ENCODE data around the gene TPM4.

TPM4 gene

DNA sequence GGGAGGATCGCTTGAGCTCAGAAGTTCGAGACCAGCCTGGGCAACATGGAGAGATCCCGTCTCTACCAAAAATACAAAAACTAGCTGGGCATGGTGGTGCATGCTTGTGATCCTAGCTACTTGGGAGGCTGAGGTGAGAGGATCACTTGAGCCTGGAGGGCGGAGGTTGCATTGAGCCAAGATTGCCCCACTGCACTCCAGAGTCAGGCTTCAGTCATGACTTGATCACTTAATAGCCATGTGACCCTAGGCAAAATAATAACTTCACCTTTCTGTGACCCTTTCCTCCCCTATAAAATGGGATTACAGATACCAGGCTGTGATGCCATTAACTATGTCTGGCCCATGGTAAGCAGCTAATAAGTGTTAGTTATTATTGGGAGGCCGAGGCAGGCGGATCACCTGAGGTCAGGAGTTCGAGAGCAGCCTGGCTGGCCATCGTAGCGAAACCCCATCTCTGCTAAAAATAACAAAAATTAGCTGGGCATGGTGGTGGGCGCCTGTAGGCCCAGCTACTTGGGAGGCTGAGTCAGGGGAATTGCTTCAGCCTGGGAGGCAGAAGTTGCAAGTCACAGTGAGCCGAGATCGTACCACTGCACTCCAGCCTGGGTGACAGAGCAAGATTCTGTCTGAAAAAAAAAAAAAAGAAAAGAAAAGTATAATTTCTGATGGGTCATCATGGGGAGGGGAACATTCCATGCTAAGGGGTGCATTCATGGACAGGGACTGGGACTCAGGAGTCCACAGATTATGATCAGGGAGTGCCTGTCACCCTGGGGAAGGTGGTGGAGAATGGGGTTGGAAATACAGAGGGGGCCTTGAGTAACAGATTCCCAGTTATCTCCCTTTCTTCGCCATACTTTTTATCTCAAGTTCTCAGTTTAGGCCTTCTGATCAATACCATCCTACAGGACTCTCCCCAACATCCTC, 15.5 kb downstream of the TPM4 start:
- POLR2A ChIA-PET, result no interaction called here
- TF ChIP-seq, protein P1, sequence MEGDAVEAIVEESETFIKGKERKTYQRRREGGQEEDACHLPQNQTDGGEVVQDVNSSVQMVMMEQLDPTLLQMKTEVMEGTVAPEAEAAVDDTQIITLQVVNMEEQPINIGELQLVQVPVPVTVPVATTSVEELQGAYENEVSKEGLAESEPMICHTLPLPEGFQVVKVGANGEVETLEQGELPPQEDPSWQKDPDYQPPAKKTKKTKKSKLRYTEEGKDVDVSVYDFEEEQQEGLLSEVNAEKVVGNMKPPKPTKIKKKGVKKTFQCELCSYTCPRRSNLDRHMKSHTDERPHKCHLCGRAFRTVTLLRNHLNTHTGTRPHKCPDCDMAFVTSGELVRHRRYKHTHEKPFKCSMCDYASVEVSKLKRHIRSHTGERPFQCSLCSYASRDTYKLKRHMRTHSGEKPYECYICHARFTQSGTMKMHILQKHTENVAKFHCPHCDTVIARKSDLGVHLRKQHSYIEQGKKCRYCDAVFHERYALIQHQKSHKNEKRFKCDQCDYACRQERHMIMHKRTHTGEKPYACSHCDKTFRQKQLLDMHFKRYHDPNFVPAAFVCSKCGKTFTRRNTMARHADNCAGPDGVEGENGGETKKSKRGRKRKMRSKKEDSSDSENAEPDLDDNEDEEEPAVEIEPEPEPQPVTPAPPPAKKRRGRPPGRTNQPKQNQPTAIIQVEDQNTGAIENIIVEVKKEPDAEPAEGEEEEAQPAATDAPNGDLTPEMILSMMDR (IDR thresholded peaks at IDR 0.05; ENCODE audit: control extremely low read depth, extremely low read depth, low read depth, missing control alignments), result no peak
- CTCF ChIA-PET, result interaction anchor here (0.7 to 1.7 kb wide), 5 partner anchors 19 to 93 kb away, joined by 3 to 5 read pairs (median 4); partner anchors contain the start of gene FAM32A
- no peak for DNase-seq (ENCODE audit: extremely low spot score)

DNA sequence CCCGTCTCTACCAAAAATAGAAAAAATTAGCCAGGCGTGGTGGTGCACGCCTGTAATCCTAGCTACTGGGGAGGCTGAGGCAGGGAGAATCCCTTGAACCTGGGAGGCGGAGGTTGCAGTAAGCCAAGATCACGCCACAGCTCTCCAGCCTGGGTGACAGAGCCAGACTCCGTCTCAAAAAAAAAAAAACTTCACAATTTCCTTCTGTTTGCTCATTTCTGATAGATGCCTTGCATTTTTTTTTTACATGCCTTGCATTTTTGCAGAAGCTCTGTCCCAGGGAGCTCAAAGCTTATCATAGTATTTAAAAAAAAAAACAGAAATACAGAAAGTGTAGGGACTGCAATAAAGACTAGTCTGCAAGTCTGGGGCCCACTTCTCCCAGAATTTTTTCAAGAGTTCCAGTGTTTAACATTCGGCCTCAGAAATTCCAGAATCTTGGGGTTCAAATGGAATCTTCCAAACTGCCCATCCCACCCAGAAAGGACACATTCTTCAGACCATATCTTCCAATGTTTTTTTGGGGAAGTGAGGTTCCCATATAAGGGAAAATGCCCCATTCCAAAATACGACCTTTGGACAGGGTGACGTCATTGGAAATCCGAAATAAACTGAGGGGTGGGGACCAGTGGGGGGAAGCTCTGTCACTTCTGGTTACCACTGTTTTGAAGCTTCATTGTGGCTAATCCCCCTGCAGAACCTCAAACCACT, 18.2 kb downstream of the TPM4 start:
- ChIA-PET POLR2A (interaction anchor here (1.2 to 3.7 kb wide), 2 partner anchors 9 to 17 kb away, joined by 4 to 22 read pairs; partner anchors contain the start of gene RAB8A), CTCF (interaction anchor here (1.0 to 6.9 kb wide), 6 partner anchors 9 to 53 kb away, joined by 3 to 55 read pairs (median 6); partner anchors contain the start of gene RAB8A)
- DNase-seq (ENCODE audit: extremely low spot score), result no peak
- TF ChIP-seq, protein P1 (IDR thresholded peaks at IDR 0.05; ENCODE audit: control extremely low read depth, extremely low read depth, low read depth, missing control alignments), result no peak

DNA sequence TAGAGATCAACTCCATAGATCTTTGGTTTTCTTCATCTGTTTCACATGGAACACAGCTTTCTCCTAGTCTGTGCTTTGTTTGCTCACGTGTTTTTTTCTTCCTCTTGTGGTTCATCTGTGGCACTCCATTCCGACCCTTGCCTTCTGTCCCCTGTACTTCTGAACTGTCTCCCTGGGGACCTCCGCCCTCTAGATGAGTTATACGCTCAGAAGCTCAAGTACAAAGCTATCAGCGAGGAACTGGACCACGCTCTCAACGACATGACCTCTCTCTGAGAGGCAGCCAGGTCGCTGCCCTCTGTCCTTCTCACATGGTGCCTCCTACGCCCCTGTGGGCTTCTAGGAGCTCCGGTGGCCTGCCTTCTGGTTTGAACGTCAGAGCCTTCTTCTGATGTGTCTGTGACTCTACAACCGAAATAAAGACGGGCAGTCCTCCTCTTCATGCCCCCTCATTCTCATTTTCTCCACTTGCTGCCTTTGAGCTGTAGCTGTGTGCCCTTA, 18.8 kb downstream of the TPM4 start:
- ChIA-PET CTCF (interaction anchor here (1.0 to 6.9 kb wide), 6 partner anchors 8 to 53 kb away, joined by 3 to 55 read pairs (median 6); partner anchors contain the start of gene RAB8A), POLR2A (interaction anchor here (1.2 to 3.7 kb wide), 2 partner anchors 10 to 16 kb away, joined by 4 to 22 read pairs; partner anchors contain the start of gene RAB8A)
- no peak for DNase-seq (ENCODE audit: extremely low spot score)
- TF ChIP-seq, protein P1 (IDR thresholded peaks at IDR 0.05; ENCODE audit: control extremely low read depth, extremely low read depth, low read depth, missing control alignments), result no peak

DNA sequence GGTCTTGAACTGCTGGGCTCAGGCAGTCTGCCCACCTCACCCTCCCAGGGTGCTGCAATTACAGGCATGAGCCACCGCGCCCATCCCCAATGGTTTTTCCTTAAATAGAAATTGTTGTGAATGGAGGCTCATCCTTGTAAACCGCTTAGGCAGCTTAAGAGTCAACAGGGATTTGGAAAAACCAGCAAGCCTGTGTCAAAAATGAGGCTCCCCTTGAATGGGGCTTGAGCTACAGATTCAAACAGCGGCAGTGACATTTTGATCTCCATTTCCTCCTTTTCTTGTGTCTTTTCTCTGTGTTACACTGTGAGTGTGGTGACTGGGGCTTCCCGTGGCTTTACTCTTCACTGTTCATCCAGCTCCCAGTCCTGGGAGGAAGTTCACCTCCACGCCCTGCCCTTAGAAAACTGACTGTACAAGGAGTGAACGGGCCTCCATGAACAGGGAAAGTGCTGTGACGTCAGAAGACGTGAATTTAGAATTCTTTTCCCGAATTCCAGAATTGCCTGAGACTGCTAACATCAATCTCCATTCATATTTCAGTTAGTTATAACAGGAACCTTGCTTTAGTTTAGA, 20.1 kb downstream of the TPM4 start:
- no peak for DNase-seq (ENCODE audit: extremely low spot score)
- TF ChIP-seq, protein P1 (IDR thresholded peaks at IDR 0.05; ENCODE audit: control extremely low read depth, extremely low read depth, low read depth, missing control alignments), result no peak
- ChIA-PET POLR2A (interaction anchor here (0.9 to 3.7 kb wide), 2 partner anchors 9 to 11 kb away, joined by 3 to 22 read pairs; no protein-coding TSS in a partner anchor), CTCF (interaction anchor here (1.0 to 6.9 kb wide), 5 partner anchors 11 to 55 kb away, joined by 3 to 55 read pairs (median 5); partner anchors contain the start of gene RAB8A)

DNA sequence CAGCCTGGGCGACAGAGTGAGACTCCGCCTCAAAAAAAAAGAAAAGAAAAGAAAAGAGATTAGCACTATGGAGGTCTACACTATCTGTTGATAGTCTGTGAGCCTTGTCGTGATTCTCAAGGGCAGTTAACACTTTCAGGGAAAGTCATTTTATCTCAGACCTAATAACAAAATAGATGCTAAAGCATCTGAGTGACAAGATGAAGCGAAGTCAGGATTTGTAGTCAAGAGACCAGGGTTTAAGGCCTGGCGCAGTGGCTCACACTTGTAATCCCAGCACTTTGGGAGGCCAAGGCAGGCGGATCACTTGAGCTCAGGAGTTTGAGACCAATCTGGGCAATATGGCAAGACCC, 22.1 kb downstream of the TPM4 start:
- CTCF ChIA-PET, result interaction anchor here (1.7 to 6.9 kb wide), 3 partner anchors 12 to 36 kb away, joined by 3 to 55 read pairs (median 7); no protein-coding TSS in a partner anchor
- DNase-seq (ENCODE audit: extremely low spot score), result no peak
- TF ChIP-seq, protein P1 (IDR thresholded peaks at IDR 0.05; ENCODE audit: control extremely low read depth, extremely low read depth, low read depth, missing control alignments), result no peak
- POLR2A ChIA-PET, result no interaction called here
